Activated B cell treated with CpG ODN at 0.5 μM for 24 hours (primary cell): Measurements from ENCODE around the gene UNC119B. TPM values are rescaled to one million over a fixed set of nuclear protein-coding genes. Genes with fewer than 3 reads are reported as not detected.

Experiments used
- ATAC-seq: fragments of 200-7000 bp; cut with Tn5 transposase; one replicate; pipeline ENCODE4 v1.10.0; 2021; ENCODE audit warnings: low read depth, mild to moderate bottlenecking, moderate library complexity
- CTCF ChIA-PET: fragments of 350-600 bp; sonication (Branson Sonifier 250); formaldehyde crosslinking; loops from one replicate; lab custom pipeline; 2021; ENCODE audit warnings: antibody characterized with exemption; lab: Charles Lee
- POLR2A ChIA-PET: fragments of 350-600 bp; sonication (Branson Sonifier 250); formaldehyde crosslinking; loops from one replicate; lab custom pipeline; 2021; ENCODE audit warnings: antibody characterized with exemption; lab: Charles Lee
- DNase-seq: peaks from one replicate; pipeline ENCODE4 v3.0.0; 2022
- H3K27ac Mint-ChIP-seq: one replicate; pipeline ENCODE4 v1.8.0; 2020; ENCODE audit warnings: mixed read lengths
- H3K27me3 Mint-ChIP-seq: one replicate; pipeline ENCODE4 v1.8.0; 2021; ENCODE audit warnings: mixed read lengths
- H3K36me3 Mint-ChIP-seq: one replicate; pipeline ENCODE4 v1.8.0; 2021; ENCODE audit warnings: low read depth, mixed read lengths
- H3K4me1 Mint-ChIP-seq: one replicate; pipeline ENCODE4 v1.8.0; 2021; ENCODE audit warnings: mixed read lengths
- H3K4me3 Mint-ChIP-seq: one replicate; pipeline ENCODE4 v1.8.0; 2020; ENCODE audit warnings: mild to moderate bottlenecking, mixed read lengths
- H3K9me3 Mint-ChIP-seq: one replicate; pipeline ENCODE4 v1.8.0; 2020; ENCODE audit warnings: mixed read lengths
- CTCF ChIP-seq: fragments of 200-600 bp; IDR thresholded peaks from one replicate; pipeline ENCODE4 v1.8.0; 2022; ENCODE audit warnings: antibody characterized with exemption, mild to moderate bottlenecking
- intact Hi-C: fragments of 100-400 bp; cut with micrococcal nuclease; formaldehyde crosslinking; loops from one replicate; pipeline ENCODE4 v1.15.1; 2024
- total RNA-seq: library from RNA; stranded (reverse); gene quantifications from 2 replicates; pipeline ENCODE4 v1.2.3, GENCODE V29; 2022

The UNC119B gene
- total RNA-seq, 1 donor from 2014 or later = 18.5 TPM

- CTCF ChIA-PET = no interaction called here
- DNase-seq = no peak
- no peak for ATAC-seq
- Mint-ChIP-seq H3K27ac (no peak overlapping the region), H3K36me3 (peaks cover 65% of the 10 kb centered on the region), H3K4me3 (no peak overlapping the region), H3K9me3 (no peaks in the 10 kb centered on the region), H3K4me1 (peaks cover 2% of the 10 kb centered on the region), H3K27me3 (no peaks in the 10 kb centered on the region)
- no peak for TF ChIP-seq CTCF
- intact Hi-C loops = no loop called here
- POLR2A ChIA-PET = no interaction called here
Measured at GRCh38 chr12:120762086-120762485, 51.8 kb downstream of the UNC119B start.

DNA sequence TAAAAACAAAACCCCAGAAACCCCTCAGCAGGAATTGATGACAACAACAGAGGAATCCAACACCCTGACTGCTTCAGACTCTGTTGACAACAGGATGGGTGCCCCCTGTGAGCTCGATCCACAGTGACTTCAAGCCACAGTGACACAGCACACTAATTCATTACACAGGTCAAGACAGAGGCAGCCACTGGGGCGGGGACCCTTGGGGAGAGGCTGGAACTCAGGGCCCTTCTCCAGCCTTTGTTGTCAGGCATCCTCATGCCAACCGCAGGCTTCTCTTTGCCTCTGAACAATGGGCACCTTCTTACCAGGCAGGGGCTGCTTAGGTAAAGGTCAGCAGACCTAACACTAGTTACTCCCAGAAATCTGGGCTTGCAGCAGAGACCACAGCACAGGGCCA is 53.0 kb downstream of the UNC119B start:
- Mint-ChIP-seq H3K9me3 (no peaks in the 10 kb centered on the region), H3K27me3 (no peaks in the 10 kb centered on the region), H3K27ac (no peak overlapping the region), H3K4me3 (no peak overlapping the region), H3K36me3 (peaks cover 76% of the 10 kb centered on the region), H3K4me1 (peaks cover 10% of the 10 kb centered on the region)
- ChIA-PET POLR2A (no interaction called here), CTCF (no interaction called here)
- intact Hi-C loops = no loop called here
- TF ChIP-seq CTCF = no peak
- DNase-seq (no peak), ATAC-seq (no peak)

GRCh38 chr12:120764816-120765215 is 54.6 kb downstream of the UNC119B start:
- Mint-ChIP-seq H3K4me3 (no peak overlapping the region), H3K4me1 (peaks cover 15% of the 10 kb centered on the region), H3K9me3 (no peaks in the 10 kb centered on the region), H3K36me3 (peaks cover 90% of the 10 kb centered on the region), H3K27me3 (no peaks in the 10 kb centered on the region), H3K27ac (no peak overlapping the region)
- no peak for ATAC-seq
- no peak for DNase-seq
- ChIA-PET CTCF (no interaction called here), POLR2A (interaction anchor here (0.7 kb wide), 1 partner anchor 36 kb away, joined by 3 read pairs; no protein-coding TSS in a partner anchor)
- intact Hi-C loops = no loop called here
- TF ChIP-seq CTCF = no peak

- H3K9me3 Mint-ChIP-seq = no peaks in the 10 kb centered on the region
- peaks cover 90% of the 10 kb centered on the region for H3K36me3 Mint-ChIP-seq
- ATAC-seq (no peak), DNase-seq (no peak)
- no peaks in the 10 kb centered on the region for H3K27me3 Mint-ChIP-seq
- no peak for TF ChIP-seq CTCF
- H3K4me3 Mint-ChIP-seq = no peak overlapping the region
- CTCF ChIA-PET = interaction anchor here (2.6 kb wide), 1 partner anchor 205 kb away, joined by 10 read pairs; no protein-coding TSS in a partner anchor
- intact Hi-C loops = no loop called here
- H3K27ac Mint-ChIP-seq = no peak overlapping the region
- H3K4me1 Mint-ChIP-seq = peaks cover 15% of the 10 kb centered on the region
- POLR2A ChIA-PET = interaction anchor here (0.6 kb wide), 1 partner anchor 84 kb away, joined by 3 read pairs; no protein-coding TSS in a partner anchor
Measured at GRCh38 chr12:120766566-120766965, 56.3 kb downstream of the UNC119B start.

- no peaks in the 10 kb centered on the region for H3K9me3 Mint-ChIP-seq
- intact Hi-C loops = no loop called here
- H3K36me3 Mint-ChIP-seq = peaks cover 90% of the 10 kb centered on the region
- CTCF ChIA-PET = interaction anchor here (2.6 kb wide), 1 partner anchor 205 kb away, joined by 10 read pairs; no protein-coding TSS in a partner anchor
- H3K27me3 Mint-ChIP-seq = no peaks in the 10 kb centered on the region
- no peak overlapping the region for H3K27ac Mint-ChIP-seq
- peaks cover 15% of the 10 kb centered on the region for H3K4me1 Mint-ChIP-seq
- DNase-seq (no peak), ATAC-seq (peak; percentile 37)
- no peak for TF ChIP-seq CTCF
- no peak overlapping the region for H3K4me3 Mint-ChIP-seq
- POLR2A ChIA-PET = no interaction called here
Measured at GRCh38 chr12:120767071-120768024, 57.1 kb downstream of the UNC119B start.
